HepG2 (cell line): ENCODE measurements around the gene APRT. TPM values are rescaled to one million over a fixed set of nuclear protein-coding genes. Genes with fewer than 3 reads are reported as not detected.

Experiments
- ATAC-seq: fragments of 200-7000 bp; cut with Tn5 transposase; 3 replicates; pipeline ENCODE4 v1.9.1; 2020; ENCODE audit warnings: mild to moderate bottlenecking, moderate library complexity
- BruUV-seq: library from RNA; stranded (reverse); fragments of 400-500 nt; replicated peaks from 2 replicates; lab custom pipeline; 2021; lab: Mats Ljungman, UMichigan
- CTCF ChIA-PET: fragments of 300-600 bp; formaldehyde crosslinking; extraction: SDS; loops from one replicate; lab custom pipeline; 2021; ENCODE audit warnings: low total read pairs, inconsistent platforms, low intra/inter-chr PET ratio; lab: Yijun Ruan, JAX
- POLR2A ChIA-PET: fragments of 350-600 bp; sonication (Branson Sonifier 250); formaldehyde crosslinking; loops from one replicate; lab custom pipeline; 2020; ENCODE audit warnings: antibody characterized with exemption, inconsistent platforms; lab: Yijun Ruan, JAX
- DNase-seq: peaks from one replicate; pipeline ENCODE4 v3.0.0-alpha.2; 2015; ENCODE audit warnings: low spot score
- FAIRE-seq: peaks from 3 replicates; lab custom pipeline; 2011; peaks lifted over from hg19 to GRCh38; lab: Jason Lieb, UNC
- H2AFZ ChIP-seq: one replicate; pipeline ENCODE4 v1.6.1; 2011; ENCODE audit warnings: low read length, inconsistent platforms
- H3K27ac ChIP-seq: fragments of 300-600 bp; 3 replicates; pipeline ENCODE4 v1.8.0; 2011; ENCODE audit warnings: mixed run types, mild to moderate bottlenecking, mixed read lengths, low read length, inconsistent platforms; ENCODE audit not compliant: insufficient read depth; ENCODE audit errors: extremely low read length
- H3K27me3 ChIP-seq, 2 experiments: fragments of 200-600 bp in 1 of 2; 2 replicates in 1 of 2; 3 replicates in 1 of 2; pipeline versions ENCODE4 v1.6.0 to v1.8.0; 2011; ENCODE audit warnings: low read length in 2 of 2, mild to moderate bottlenecking in 2 of 2, moderate library complexity in 2 of 2, inconsistent platforms in 1 of 2; ENCODE audit not compliant: insufficient read depth in 2 of 2, control insufficient read depth in 1 of 2
- H3K36me3 ChIP-seq, 2 experiments: fragments of 200-600 bp in 1 of 2; replicated peaks in 1 of 2; 2 replicates in 1 of 2; 3 replicates in 1 of 2; pipeline versions ENCODE4 v1.5.1 to v1.8.0; 2011; ENCODE audit warnings: low read length in 2 of 2, inconsistent platforms in 1 of 2; ENCODE audit not compliant: insufficient read depth in 2 of 2, control insufficient read depth in 1 of 2
- H3K4me1 ChIP-seq: 2 replicates; pipeline ENCODE4 v1.5.1; 2012; ENCODE audit warnings: low read length, inconsistent platforms; ENCODE audit not compliant: insufficient read depth
- H3K4me2 ChIP-seq: 2 replicates; pipeline ENCODE4 v1.6.0; 2011; ENCODE audit warnings: low read depth, low read length, inconsistent platforms
- H3K4me3 ChIP-seq, 3 experiments: fragments of 200-600 bp in 1 of 3; sonication (generic), shearing (Covaris generic) in 1 of 3; replicated peaks in 1 of 3; 2 replicates each; pipeline ENCODE4 v1.5.1; 2011 to 2016; ENCODE audit warnings: low read length in 3 of 3, inconsistent platforms in 2 of 3, low read depth in 2 of 3, mild to moderate bottlenecking in 2 of 3, control low read depth in 1 of 3, mixed read lengths in 1 of 3; ENCODE audit not compliant: insufficient read depth in 1 of 3
- H3K79me2 ChIP-seq: one replicate; pipeline ENCODE4 v1.6.1; 2011; ENCODE audit warnings: low read length, inconsistent platforms; ENCODE audit not compliant: insufficient read depth
- H3K9ac ChIP-seq: 2 replicates; pipeline ENCODE4 v1.6.0; 2011; ENCODE audit warnings: mild to moderate bottlenecking, low read depth, low read length, inconsistent platforms; ENCODE audit not compliant: insufficient read depth
- H3K9me3 ChIP-seq: 2 replicates; pipeline ENCODE4 v1.5.1; 2012; ENCODE audit warnings: mild to moderate bottlenecking, low read length
- H4K20me1 ChIP-seq: 2 replicates; pipeline ENCODE4 v1.6.0; 2011; ENCODE audit warnings: inconsistent platforms, mild to moderate bottlenecking, low read length, moderate library complexity; ENCODE audit not compliant: insufficient read depth
- DMAP1 ChIP-seq: IDR thresholded peaks from 2 replicates; pipeline ENCODE4 v1.6.1; 2016
- IKZF4 ChIP-seq: sonication (generic); formaldehyde crosslinking; IDR thresholded peaks from 2 replicates; pipeline ENCODE4 v1.5.1; 2020; ENCODE audit warnings: borderline replicate concordance, mild to moderate bottlenecking, low read depth, missing genetic modification reagents; ENCODE audit errors: not compliant biosample characterization
- KLF12 ChIP-seq: sonication (generic); formaldehyde crosslinking; IDR thresholded peaks from 2 replicates; pipeline ENCODE4 v1.4.0; 2020; ENCODE audit warnings: missing genetic modification reagents, borderline replicate concordance
- NAIF1 ChIP-seq: sonication (generic); formaldehyde crosslinking; IDR thresholded peaks from 2 replicates; pipeline ENCODE4 v1.5.0; 2020; ENCODE audit warnings: mild to moderate bottlenecking, missing genetic modification reagents, borderline replicate concordance
- SKI ChIP-seq: fragments of 450-650 bp; IDR thresholded peaks from one replicate; pipeline ENCODE4 v1.6.1; 2018; ENCODE audit warnings: mild to moderate bottlenecking; ENCODE audit not compliant: partially characterized antibody
- SKIL ChIP-seq: sonication (generic); formaldehyde crosslinking; IDR thresholded peaks from 2 replicates; pipeline ENCODE4 v1.8.0; 2022; ENCODE audit warnings: missing genetic modification reagents, mild to moderate bottlenecking, moderate library complexity, borderline replicate concordance
- SP1 ChIP-seq, 2 experiments: fragments of 450-650 bp in 1 of 2; sonication (generic) in 1 of 2; formaldehyde crosslinking in 1 of 2; IDR thresholded peaks; 2 replicates each; pipeline versions ENCODE4 v1.4.0 to v1.6.1; 2016 to 2020; ENCODE audit warnings: missing genetic modification reagents in 1 of 2
- TBX2 ChIP-seq: sonication (generic); formaldehyde crosslinking; IDR thresholded peaks from 2 replicates; pipeline ENCODE4 v1.5.0; 2020; ENCODE audit warnings: missing genetic modification reagents, mild to moderate bottlenecking, borderline replicate concordance
- ZBTB26 ChIP-seq: IDR thresholded peaks from 2 replicates; pipeline ENCODE4 v1.6.1; 2016; ENCODE audit warnings: missing compliant biosample characterization, missing genetic modification reagents, borderline replicate concordance
- ZNF207 ChIP-seq: fragments of 450-650 bp; IDR thresholded peaks from 2 replicates; pipeline ENCODE4 v1.6.1; 2016; ENCODE audit warnings: antibody characterized with exemption, borderline replicate concordance
- ZNF275 ChIP-seq: sonication (generic); formaldehyde crosslinking; IDR thresholded peaks from 2 replicates; pipeline ENCODE4 v1.8.0; 2022; ENCODE audit warnings: missing genetic modification reagents, mild to moderate bottlenecking, inconsistent platforms, borderline replicate concordance
- ZNF503 ChIP-seq: sonication (generic); formaldehyde crosslinking; IDR thresholded peaks from 2 replicates; pipeline ENCODE4 v1.4.0; 2020; ENCODE audit warnings: missing genetic modification reagents
- ZNF558 ChIP-seq: sonication (generic); formaldehyde crosslinking; IDR thresholded peaks from 2 replicates; pipeline ENCODE4 v1.9.0; 2022; ENCODE audit warnings: mild to moderate bottlenecking, missing genetic modification reagents, borderline replicate concordance
- ZNF740 ChIP-seq: sonication (generic); formaldehyde crosslinking; IDR thresholded peaks from 2 replicates; pipeline ENCODE4 v1.4.0; 2020; ENCODE audit warnings: missing genetic modification reagents
- ZNF841 ChIP-seq: sonication (generic); formaldehyde crosslinking; IDR thresholded peaks from 2 replicates; pipeline ENCODE4 v1.8.1; 2023; ENCODE audit warnings: missing genetic modification reagents, borderline replicate concordance
- WGBS: methylation state at CpG from one replicate; pipeline ENCODE4 v1.1.6; 2017; ENCODE audit warnings: low lambda C conversion rate; 5-methylcytosine and 5-hydroxymethylcytosine counted together
- in situ Hi-C: cut with HindIII; loops from 2 replicates; pipeline ENCODE4 v1.10.0; 2017; ENCODE audit warnings: low pct_unique_long_range_greater_than_20kb; ENCODE audit not compliant: extremely low pct_ligation_motif_present
- intact Hi-C: fragments of 100-400 bp; cut with micrococcal nuclease; formaldehyde crosslinking; loops from one replicate; pipeline ENCODE4 v1.10.0; 2022; ENCODE audit not compliant: unreplicated experiment
- polyA plus RNA-seq, 8 experiments: library from polyadenylated mRNA; depleted of rRNA in 3 of 8; stranded (reverse) in 7 of 8; unstranded in 1 of 8; fragments of >200 nt; fragmentation: Illumina TruSeq in 4 of 8; extraction: Trizol in 4 of 8; gene quantifications; 2 replicates each; pipeline versions ENCODE4 v1.2.1 to v1.2.3, GENCODE V29; 2011 to 2016; ENCODE audit warnings: low read depth in 4 of 8, missing spikeins in 1 of 8, mixed read lengths in 1 of 8; ENCODE audit not compliant: insufficient read depth in 1 of 8
- total RNA-seq, 5 experiments: library from RNA; depleted of rRNA; stranded (reverse); fragments of >200 nt; fragmentation: Illumina TruSeq; extraction: Trizol; gene quantifications; 2 replicates each; pipeline ENCODE4 v1.2.3, GENCODE V29; 2016; ENCODE audit warnings: low read depth in 1 of 5

APRT gene
- total and polyA plus RNA-seq, 2 of the 13 experiments (the other 11 are each of a cell fraction or from before 2014, with no cell fraction given): 155 to 242 TPM

- Histone ChIP-seq H4K20me1 (no peaks in the 10 kb centered on the region), H3K36me3 (no peaks in the 10 kb centered on the region), H3K4me2 (no peak overlapping the region), H3K9ac (no peak overlapping the region), H3K4me1 (peaks cover 27% of the 10 kb centered on the region), H3K27me3 (peaks cover 0 to 5% of the 10 kb centered on the region in 2 experiments; a peak in 1 of 5 replicates), H3K27ac (no peak overlapping the region), H3K4me3 (no peak overlapping the region), H3K79me2 (no peaks in the 10 kb centered on the region), H3K9me3 (no peaks in the 10 kb centered on the region), H2AFZ (no peak overlapping the region)
- TF ChIP-seq ZNF207 (no peak), SKI (no peak), KLF12 (CRISPR knock-in tag) (no peak), ZNF558 (no peak), TBX2 (CRISPR knock-in tag) (no peak), SP1 (IDR thresholded peaks at IDR 0.05) (no peak), SP1 (CRISPR knock-in tag; IDR thresholded peaks at IDR 0.05) (no peak), DMAP1 (CRISPR knock-in tag) (no peak), SKIL (CRISPR knock-in tag) (no peak), IKZF4 (CRISPR knock-in tag) (no peak), ZNF740 (CRISPR knock-in tag) (no peak), ZNF275 (CRISPR knock-in tag) (no peak), ZNF503 (no peak), NAIF1 (no peak), ZBTB26 (CRISPR knock-in tag) (no peak), ZNF841 (CRISPR knock-in tag) (no peak)
- 85% methylated on average over 20 of the region's 20 CpGs for WGBS
- in situ Hi-C loops: no loop called here
- FAIRE-seq (no peak), DNase-seq (no peak), ATAC-seq (no peak)
- no TSS peak for BruUV-seq
- intact Hi-C loops: no loop called here
- POLR2A ChIA-PET: interaction anchor here (1.5 kb wide), 1 partner anchor 9 kb away, joined by 5 read pairs; the partner anchor contains the start of gene APRT
- CTCF ChIA-PET: no interaction called here
Measured at GRCh38 chr16:88820385-88821025, 8.8 kb upstream of the APRT start.
